Parathyroid adenoma (tissue), 2 donors: Measurements from ENCODE around the gene CSF3.

Experiments used
- H2AFZ ChIP-seq: fragments of 300-600 bp; sonication (generic); one replicate; pipeline ENCODE4 v1.7.0; 2017; ENCODE audit warnings: antibody characterized with exemption, mild to moderate bottlenecking
- H3K27ac ChIP-seq: fragments of 300-600 bp; sonication (generic); one replicate; pipeline ENCODE4 v1.7.0; 2017
- H3K27me3 ChIP-seq: fragments of 300-600 bp; sonication (generic); one replicate; pipeline ENCODE4 v1.7.0; 2017; ENCODE audit warnings: low read length; ENCODE audit not compliant: control insufficient read depth, insufficient read depth
- H3K36me3 ChIP-seq: fragments of 300-600 bp; sonication (generic); one replicate; pipeline ENCODE4 v1.7.0; 2017; ENCODE audit warnings: low read length; ENCODE audit not compliant: control insufficient read depth, insufficient read depth
- H3K4me1 ChIP-seq: fragments of 300-600 bp; sonication (generic); one replicate; pipeline ENCODE4 v1.7.0; 2017; ENCODE audit warnings: control low read depth
- H3K4me2 ChIP-seq: fragments of 300-600 bp; sonication (generic); one replicate; pipeline ENCODE4 v1.7.0; 2017; ENCODE audit warnings: low read length
- H3K4me3 ChIP-seq: fragments of 300-600 bp; sonication (generic); one replicate; pipeline ENCODE4 v1.7.0; 2017; ENCODE audit warnings: low read depth, low read length
- H3K79me2 ChIP-seq: fragments of 300-600 bp; sonication (generic); one replicate; pipeline ENCODE4 v1.7.0; 2017; ENCODE audit warnings: control low read depth
- H3K9ac ChIP-seq: fragments of 300-600 bp; sonication (generic); one replicate; pipeline ENCODE4 v1.7.0; 2017; ENCODE audit warnings: mild to moderate bottlenecking
- H3K9me3 ChIP-seq: fragments of 300-600 bp; sonication (generic); one replicate; pipeline ENCODE4 v1.7.0; 2017; ENCODE audit warnings: low read length; ENCODE audit not compliant: control insufficient read depth
- TF ChIP-seq, protein P1 (sequence below): fragments of 300-600 bp; sonication (generic); IDR thresholded peaks from one replicate; pipeline ENCODE4 v1.7.0; 2017; ENCODE audit warnings: antibody characterized with exemption, mild to moderate bottlenecking
- donor health status: primary hyperparathyroidism.

The CSF3 gene

DNA sequence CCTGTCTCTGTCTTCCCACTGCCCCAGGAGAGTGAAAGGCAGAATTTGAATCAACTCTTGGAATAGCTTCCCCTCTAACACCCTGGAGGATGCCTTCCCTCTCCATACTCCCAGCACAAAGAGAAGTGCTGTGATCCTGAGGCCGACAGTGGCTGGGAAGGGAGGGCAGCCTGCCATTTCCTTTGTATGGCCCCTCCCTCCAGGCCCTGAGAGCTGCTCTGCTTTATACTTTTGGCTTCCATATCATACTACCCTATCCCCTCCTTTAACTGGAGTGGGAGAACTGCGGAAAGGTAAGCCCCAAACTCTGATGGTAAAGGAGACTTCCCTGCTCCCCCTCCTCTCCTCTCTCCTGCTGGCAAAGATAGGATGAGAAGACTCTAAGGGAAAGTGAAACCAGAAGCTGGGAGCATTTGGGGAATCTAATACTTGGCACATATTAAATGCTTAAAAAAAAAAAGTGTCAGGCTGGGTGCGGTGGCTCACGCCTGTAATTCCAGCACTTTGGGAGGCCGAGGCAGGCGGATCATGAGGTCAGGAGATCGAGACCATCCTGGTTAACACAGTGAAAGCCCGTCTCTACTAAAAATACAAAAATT lies 43.0 kb downstream of the CSF3 start:
- Histone ChIP-seq H2AFZ (no peak overlapping the region), H3K36me3 (no peaks in the 10 kb centered on the region), H3K4me2 (no peak overlapping the region), H3K4me1 (no peaks in the 10 kb centered on the region), H3K4me3 (no peak overlapping the region), H3K9ac (no peak overlapping the region), H3K27ac (peak overlapping the region; percentile 36), H3K9me3 (no peaks in the 10 kb centered on the region), H3K27me3 (no peaks in the 10 kb centered on the region), H3K79me2 (peaks cover 3% of the 10 kb centered on the region)
- TF ChIP-seq, protein P1, sequence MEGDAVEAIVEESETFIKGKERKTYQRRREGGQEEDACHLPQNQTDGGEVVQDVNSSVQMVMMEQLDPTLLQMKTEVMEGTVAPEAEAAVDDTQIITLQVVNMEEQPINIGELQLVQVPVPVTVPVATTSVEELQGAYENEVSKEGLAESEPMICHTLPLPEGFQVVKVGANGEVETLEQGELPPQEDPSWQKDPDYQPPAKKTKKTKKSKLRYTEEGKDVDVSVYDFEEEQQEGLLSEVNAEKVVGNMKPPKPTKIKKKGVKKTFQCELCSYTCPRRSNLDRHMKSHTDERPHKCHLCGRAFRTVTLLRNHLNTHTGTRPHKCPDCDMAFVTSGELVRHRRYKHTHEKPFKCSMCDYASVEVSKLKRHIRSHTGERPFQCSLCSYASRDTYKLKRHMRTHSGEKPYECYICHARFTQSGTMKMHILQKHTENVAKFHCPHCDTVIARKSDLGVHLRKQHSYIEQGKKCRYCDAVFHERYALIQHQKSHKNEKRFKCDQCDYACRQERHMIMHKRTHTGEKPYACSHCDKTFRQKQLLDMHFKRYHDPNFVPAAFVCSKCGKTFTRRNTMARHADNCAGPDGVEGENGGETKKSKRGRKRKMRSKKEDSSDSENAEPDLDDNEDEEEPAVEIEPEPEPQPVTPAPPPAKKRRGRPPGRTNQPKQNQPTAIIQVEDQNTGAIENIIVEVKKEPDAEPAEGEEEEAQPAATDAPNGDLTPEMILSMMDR, result no peak

DNA sequence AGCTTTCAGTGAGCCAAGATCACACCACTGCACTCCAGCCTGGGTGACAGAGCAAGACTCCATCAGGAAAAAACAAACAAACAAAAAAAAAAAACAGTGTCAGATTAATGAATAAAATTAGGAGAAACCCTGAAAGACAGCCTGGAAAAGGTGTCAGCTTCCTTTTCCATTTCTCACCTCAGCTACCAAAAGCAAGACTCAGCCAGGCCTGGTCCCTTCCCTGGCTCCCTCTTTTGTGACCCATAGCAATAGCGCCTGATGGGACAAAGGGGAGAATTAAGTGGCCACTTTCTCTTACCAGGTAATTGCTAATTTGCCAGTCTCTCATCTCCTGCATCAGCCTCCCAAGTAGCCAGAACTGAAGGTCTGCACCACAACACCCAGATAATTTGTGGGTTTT lies 43.6 kb downstream of the CSF3 start:
- Histone ChIP-seq H3K27ac (no peak overlapping the region), H3K4me2 (no peak overlapping the region)
- TF ChIP-seq, protein P1, result no peak

GRCh38 chr17:40059729-40060475 lies 44.7 kb downstream of the CSF3 start:
- Histone ChIP-seq H3K9ac (no peak overlapping the region), H3K27ac (no peak overlapping the region), H3K79me2 (peaks cover 7% of the 10 kb centered on the region), H3K9me3 (no peaks in the 10 kb centered on the region), H3K36me3 (no peaks in the 10 kb centered on the region), H3K4me3 (no peak overlapping the region), H3K4me1 (peaks cover 11% of the 10 kb centered on the region), H3K27me3 (no peaks in the 10 kb centered on the region), H3K4me2 (no peak overlapping the region), H2AFZ (no peak overlapping the region)
- TF ChIP-seq, protein P1, result no peak

More for the DNA sequence above, 43.6 kb downstream of the CSF3 start:
- Histone ChIP-seq H3K4me1 (peaks cover 1% of the 10 kb centered on the region), H2AFZ (no peak overlapping the region), H3K9ac (no peak overlapping the region), H3K9me3 (no peaks in the 10 kb centered on the region), H3K27me3 (no peaks in the 10 kb centered on the region), H3K4me3 (no peak overlapping the region), H3K79me2 (peaks cover 6% of the 10 kb centered on the region), H3K36me3 (no peaks in the 10 kb centered on the region)

- peaks cover 7% of the 10 kb centered on the region for H3K79me2 ChIP-seq
- no peak overlapping the region for H3K9ac ChIP-seq
- H3K36me3 ChIP-seq, result no peaks in the 10 kb centered on the region
- no peak overlapping the region for H2AFZ ChIP-seq
- H3K27me3 ChIP-seq, result no peaks in the 10 kb centered on the region
- peaks cover 18% of the 10 kb centered on the region for H3K4me1 ChIP-seq
- H3K27ac ChIP-seq, result no peak overlapping the region
- no peak overlapping the region for H3K4me3 ChIP-seq
- no peak overlapping the region for H3K4me2 ChIP-seq
- TF ChIP-seq, protein P1, result no peak
- no peaks in the 10 kb centered on the region for H3K9me3 ChIP-seq
Observed at GRCh38 chr17:40060887-40061608, 45.8 kb downstream of the CSF3 start.
